Panc1 (cell line): ENCODE results near the gene WAPL. TPM values are rescaled to one million over a fixed set of nuclear protein-coding genes. Genes with fewer than 3 reads are reported as not detected.

Source experiments
- ATAC-seq: fragments of 200-7000 bp; cut with Tn5 transposase; 2 replicates; pipeline ENCODE4 v1.9.1; 2020; ENCODE audit warnings: mild to moderate bottlenecking, moderate library complexity
- BruUV-seq: library from RNA; stranded (reverse); fragments of 400-500 nt; replicated peaks from 2 replicates; lab custom pipeline; 2021; lab: Mats Ljungman, UMichigan
- CTCF ChIA-PET: fragments of 300-600 bp; sonication (Branson Sonifier 250); formaldehyde crosslinking; loops from one replicate; lab custom pipeline; 2022; ENCODE audit warnings: antibody characterized with exemption; lab: Charles Lee
- POLR2A ChIA-PET: fragments of 300-600 bp; sonication (Branson Sonifier 250); formaldehyde crosslinking; loops from one replicate; lab custom pipeline; 2022; ENCODE audit warnings: antibody characterized with exemption; lab: Charles Lee
- DNase-seq: peaks from one replicate; pipeline ENCODE4 v3.0.0-alpha.2; 2010; ENCODE audit warnings: low read depth, low spot score
- H3K27ac ChIP-seq: 2 replicates; pipeline ENCODE4 v1.5.1; 2011; ENCODE audit warnings: mild to moderate bottlenecking, low read length, inconsistent platforms
- H3K27me3 ChIP-seq: fragments of 200-500 bp; sonication (Bioruptor generic); 2 replicates; pipeline ENCODE4 v1.6.0; 2014; ENCODE audit warnings: low read length, inconsistent platforms; ENCODE audit not compliant: control insufficient read depth, insufficient read depth
- H3K36me3 ChIP-seq: fragments of 200-500 bp; sonication (Bioruptor generic); 2 replicates; pipeline ENCODE4 v1.5.1; 2014; ENCODE audit warnings: inconsistent platforms, mild to moderate bottlenecking, low read length, moderate library complexity; ENCODE audit not compliant: control insufficient read depth, insufficient read depth
- H3K4me1 ChIP-seq: 2 replicates; pipeline ENCODE4 v1.5.1; 2011; ENCODE audit warnings: inconsistent platforms, mild to moderate bottlenecking, low read length, moderate library complexity; ENCODE audit not compliant: control insufficient read depth, insufficient read depth
- H3K4me3 ChIP-seq, 2 experiments: 2 replicates each; pipeline ENCODE4 v1.5.1; 2011 to 2012; ENCODE audit warnings: low read depth in 2 of 2, low read length in 2 of 2, mild to moderate bottlenecking in 2 of 2, inconsistent platforms in 1 of 2, moderate library complexity in 1 of 2
- H3K9me3 ChIP-seq: fragments of 200-500 bp; sonication (Bioruptor generic); 2 replicates; pipeline ENCODE4 v1.5.1; 2014; ENCODE audit warnings: low read depth, mild to moderate bottlenecking, inconsistent platforms, low read length, moderate library complexity; ENCODE audit not compliant: control insufficient read depth, insufficient read depth
- POLR2AphosphoS5 ChIP-seq: IDR thresholded peaks from 2 replicates; pipeline ENCODE4 v1.6.1; 2012; ENCODE audit warnings: mild to moderate bottlenecking, low read depth, low read length, moderate library complexity
- SIN3A ChIP-seq: IDR thresholded peaks from 2 replicates; pipeline ENCODE4 v1.6.1; 2012; ENCODE audit warnings: low read depth, mild to moderate bottlenecking, low read length, moderate library complexity, borderline replicate concordance; ENCODE audit not compliant: insufficient read depth
- TCF7L2 ChIP-seq: IDR thresholded peaks from 2 replicates; pipeline ENCODE4 v1.6.1; 2011; ENCODE audit warnings: mild to moderate bottlenecking, low read depth, low read length, inconsistent platforms
- in situ Hi-C: cut with HindIII; loops from 2 replicates; pipeline ENCODE4 v1.10.0; 2016; ENCODE audit warnings: low sequenced_read_pairs, low pct_unique_long_range_greater_than_20kb
- intact Hi-C: fragments of 100-400 bp; cut with micrococcal nuclease; formaldehyde crosslinking; loops from one replicate; pipeline ENCODE4 v1.10.0; 2022; ENCODE audit not compliant: unreplicated experiment
- total RNA-seq: library from RNA; stranded (reverse); gene quantifications from one replicate; pipeline ENCODE4 v1.2.1, GENCODE V29; 2021; ENCODE audit not compliant: unreplicated experiment
- TF ChIP-seq, protein P1 (sequence below): fragments of 450-650 bp; IDR thresholded peaks from 2 replicates; pipeline ENCODE4 v1.5.1; 2017; ENCODE audit warnings: mild to moderate bottlenecking
- TF ChIP-seq, protein P2 (sequence below), 2 experiments: IDR thresholded peaks; 2 replicates each; pipeline ENCODE4 v1.6.1; 2011 to 2012; ENCODE audit warnings: low read depth in 2 of 2, control low read depth in 1 of 2, low read length in 1 of 2, mild to moderate bottlenecking in 1 of 2, moderate library complexity in 1 of 2; ENCODE audit not compliant: insufficient read depth in 1 of 2

WAPL gene
- total RNA-seq, 1 experiment from 2014 or later = 56.2 TPM

- BruUV-seq = no TSS peak
- peaks cover 49% of the 10 kb centered on the region for H3K36me3 ChIP-seq
- no peak for ATAC-seq
- TF ChIP-seq, protein P1, sequence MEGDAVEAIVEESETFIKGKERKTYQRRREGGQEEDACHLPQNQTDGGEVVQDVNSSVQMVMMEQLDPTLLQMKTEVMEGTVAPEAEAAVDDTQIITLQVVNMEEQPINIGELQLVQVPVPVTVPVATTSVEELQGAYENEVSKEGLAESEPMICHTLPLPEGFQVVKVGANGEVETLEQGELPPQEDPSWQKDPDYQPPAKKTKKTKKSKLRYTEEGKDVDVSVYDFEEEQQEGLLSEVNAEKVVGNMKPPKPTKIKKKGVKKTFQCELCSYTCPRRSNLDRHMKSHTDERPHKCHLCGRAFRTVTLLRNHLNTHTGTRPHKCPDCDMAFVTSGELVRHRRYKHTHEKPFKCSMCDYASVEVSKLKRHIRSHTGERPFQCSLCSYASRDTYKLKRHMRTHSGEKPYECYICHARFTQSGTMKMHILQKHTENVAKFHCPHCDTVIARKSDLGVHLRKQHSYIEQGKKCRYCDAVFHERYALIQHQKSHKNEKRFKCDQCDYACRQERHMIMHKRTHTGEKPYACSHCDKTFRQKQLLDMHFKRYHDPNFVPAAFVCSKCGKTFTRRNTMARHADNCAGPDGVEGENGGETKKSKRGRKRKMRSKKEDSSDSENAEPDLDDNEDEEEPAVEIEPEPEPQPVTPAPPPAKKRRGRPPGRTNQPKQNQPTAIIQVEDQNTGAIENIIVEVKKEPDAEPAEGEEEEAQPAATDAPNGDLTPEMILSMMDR = no peak
- TF ChIP-seq, protein P2, sequence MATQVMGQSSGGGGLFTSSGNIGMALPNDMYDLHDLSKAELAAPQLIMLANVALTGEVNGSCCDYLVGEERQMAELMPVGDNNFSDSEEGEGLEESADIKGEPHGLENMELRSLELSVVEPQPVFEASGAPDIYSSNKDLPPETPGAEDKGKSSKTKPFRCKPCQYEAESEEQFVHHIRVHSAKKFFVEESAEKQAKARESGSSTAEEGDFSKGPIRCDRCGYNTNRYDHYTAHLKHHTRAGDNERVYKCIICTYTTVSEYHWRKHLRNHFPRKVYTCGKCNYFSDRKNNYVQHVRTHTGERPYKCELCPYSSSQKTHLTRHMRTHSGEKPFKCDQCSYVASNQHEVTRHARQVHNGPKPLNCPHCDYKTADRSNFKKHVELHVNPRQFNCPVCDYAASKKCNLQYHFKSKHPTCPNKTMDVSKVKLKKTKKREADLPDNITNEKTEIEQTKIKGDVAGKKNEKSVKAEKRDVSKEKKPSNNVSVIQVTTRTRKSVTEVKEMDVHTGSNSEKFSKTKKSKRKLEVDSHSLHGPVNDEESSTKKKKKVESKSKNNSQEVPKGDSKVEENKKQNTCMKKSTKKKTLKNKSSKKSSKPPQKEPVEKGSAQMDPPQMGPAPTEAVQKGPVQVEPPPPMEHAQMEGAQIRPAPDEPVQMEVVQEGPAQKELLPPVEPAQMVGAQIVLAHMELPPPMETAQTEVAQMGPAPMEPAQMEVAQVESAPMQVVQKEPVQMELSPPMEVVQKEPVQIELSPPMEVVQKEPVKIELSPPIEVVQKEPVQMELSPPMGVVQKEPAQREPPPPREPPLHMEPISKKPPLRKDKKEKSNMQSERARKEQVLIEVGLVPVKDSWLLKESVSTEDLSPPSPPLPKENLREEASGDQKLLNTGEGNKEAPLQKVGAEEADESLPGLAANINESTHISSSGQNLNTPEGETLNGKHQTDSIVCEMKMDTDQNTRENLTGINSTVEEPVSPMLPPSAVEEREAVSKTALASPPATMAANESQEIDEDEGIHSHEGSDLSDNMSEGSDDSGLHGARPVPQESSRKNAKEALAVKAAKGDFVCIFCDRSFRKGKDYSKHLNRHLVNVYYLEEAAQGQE (IDR thresholded peaks at IDR 0.05; ENCODE audit: insufficient read depth in 1 of 2, low read depth in 2 of 2, low read length in 1 of 2) = no peak
- no peak for TF ChIP-seq SIN3A
- no peak for TF ChIP-seq POLR2AphosphoS5
- no peak for TF ChIP-seq TCF7L2
- CTCF ChIA-PET = no interaction called here
- POLR2A ChIA-PET = no interaction called here
- intact Hi-C loops = no loop called here
- H3K9me3 ChIP-seq = no peaks in the 10 kb centered on the region
- DNase-seq = no peak
- in situ Hi-C loops = no loop called here
- H3K4me3 ChIP-seq = no peak overlapping the region
- H3K27ac ChIP-seq = no peak overlapping the region
- no peaks in the 10 kb centered on the region for H3K27me3 ChIP-seq
- H3K4me1 ChIP-seq = no peaks in the 10 kb centered on the region
Measured at GRCh38 chr10:86439544-86439943, 82.0 kb downstream of the WAPL start.

GRCh38 chr10:86438091-86438749 is 83.4 kb downstream of the WAPL start:
- Histone ChIP-seq H3K4me3 (no peak overlapping the region), H3K9me3 (no peaks in the 10 kb centered on the region), H3K27me3 (no peaks in the 10 kb centered on the region), H3K27ac (no peak overlapping the region), H3K4me1 (no peaks in the 10 kb centered on the region), H3K36me3 (peaks cover 45% of the 10 kb centered on the region)
- in situ Hi-C loops (no loop called here), intact Hi-C loops (no loop called here)
- POLR2A ChIA-PET = no interaction called here
- no peak for TF ChIP-seq SIN3A
- TF ChIP-seq, protein P2 (IDR thresholded peaks at IDR 0.05; ENCODE audit: insufficient read depth in 1 of 2, low read depth in 2 of 2, low read length in 1 of 2) = no peak
- no peak for TF ChIP-seq TCF7L2
- no peak for TF ChIP-seq POLR2AphosphoS5
- TF ChIP-seq, protein P1 = no peak
- CTCF ChIA-PET = interaction anchor here (0.7 kb wide), 1 partner anchor 139 kb away, joined by 6 read pairs; no protein-coding TSS in a partner anchor
- DNase-seq (no peak), ATAC-seq (no peak)
- BruUV-seq = no TSS peak
